Ascending aorta (tissue), 2 donors: ENCODE results near the gene MAP1LC3B2. TPM values are rescaled to one million over a fixed set of nuclear protein-coding genes. Genes with fewer than 3 reads are reported as not detected.

Experiments used
- DNase-seq, 2 donors: peaks; one replicate each; pipeline ENCODE4 v3.0.0-alpha.2; 2019; ENCODE audit warnings: low spot score in 2 of 2
- H3K27ac ChIP-seq, 2 donors: fragments of 200-600 bp; sonication (generic); one replicate each; pipeline ENCODE4 v1.5.1; 2016 to 2017; ENCODE audit warnings: mild to moderate bottlenecking in 1 of 2
- H3K27me3 ChIP-seq: fragments of 200-600 bp; sonication (generic); one replicate; pipeline ENCODE4 v1.5.1; 2017
- H3K36me3 ChIP-seq, 2 donors: fragments of 200-600 bp; sonication (generic); one replicate each; pipeline ENCODE4 v1.5.1; 2016
- H3K4me1 ChIP-seq, 2 donors: fragments of 200-600 bp; sonication (generic); one replicate each; pipeline ENCODE4 v1.5.1; 2016 to 2017; ENCODE audit warnings: mild to moderate bottlenecking in 1 of 2
- H3K4me3 ChIP-seq, 2 donors: fragments of 200-600 bp; sonication (generic); one replicate each; pipeline ENCODE4 v1.5.1; 2016 to 2017; ENCODE audit warnings: mild to moderate bottlenecking in 1 of 2
- H3K9me3 ChIP-seq, 2 donors: fragments of 200-600 bp; sonication (generic); one replicate each; pipeline ENCODE4 v1.5.1; 2016
- CTCF ChIP-seq, 3 experiments: fragments of 200-600 bp in 2 of 3; fragments of 450-650 bp in 1 of 3; sonication (generic) in 2 of 3; IDR thresholded peaks; one replicate each; pipeline ENCODE4 v1.5.1; 2016 to 2019; ENCODE audit warnings: antibody characterized with exemption in 3 of 3, mild to moderate bottlenecking in 1 of 3, moderate library complexity in 1 of 3
- intact Hi-C: fragments of 100-400 bp; cut with DNase I; formaldehyde crosslinking; loops from one replicate; pipeline ENCODE4 v1.15.1; 2023
- total RNA-seq: library from RNA; depleted of rRNA; stranded (reverse); fragments of >200 nt; gene quantifications from one replicate; pipeline ENCODE4 v1.1.0, GENCODE V29; 2016

MAP1LC3B2 gene
- not detected for total RNA-seq

- Histone ChIP-seq H3K4me1 (peaks cover 0 to 2% of the 10 kb centered on the region in 2 donors), H3K27ac (no peak within 1 kb of the TSS), H3K27me3 (no peaks in the 10 kb centered on the region), H3K36me3 (no peaks in the 10 kb centered on the region), H3K9me3 (no peaks in the 10 kb centered on the region), H3K4me3 (no peak within 1 kb of the TSS)
- no peak for DNase-seq
- no peak for TF ChIP-seq CTCF (IDR thresholded peaks at IDR 0.05)
- intact Hi-C loops: no loop called here
Observed at GRCh38 chr12:116559162-116559935, at the start of gene MAP1LC3B2. MAP1LC3B2 (plus strand) TSS chr12:116559381; CDS start chr12:116575943, 16,562 bp downstream.

- Histone ChIP-seq H3K27me3 (no peaks in the 10 kb centered on the region), H3K36me3 (no peaks in the 10 kb centered on the region), H3K27ac (no peak overlapping the region), H3K4me3 (no peak overlapping the region), H3K9me3 (no peaks in the 10 kb centered on the region), H3K4me1 (no peaks in the 10 kb centered on the region)
- intact Hi-C loops: no loop called here
- TF ChIP-seq CTCF (IDR thresholded peaks at IDR 0.05): no peak
- DNase-seq: no peak
Observed at GRCh38 chr12:116513944-116514343, 45.2 kb upstream of the MAP1LC3B2 start.

GRCh38 chr12:116515684-116516083, 43.5 kb upstream of the MAP1LC3B2 start:
- DNase-seq: no peak
- no peak for TF ChIP-seq CTCF (IDR thresholded peaks at IDR 0.05)
- intact Hi-C loops: no loop called here
- Histone ChIP-seq H3K27ac (no peak overlapping the region), H3K4me3 (no peak overlapping the region), H3K9me3 (no peaks in the 10 kb centered on the region), H3K4me1 (no peaks in the 10 kb centered on the region), H3K27me3 (no peaks in the 10 kb centered on the region), H3K36me3 (no peaks in the 10 kb centered on the region)

DNA sequence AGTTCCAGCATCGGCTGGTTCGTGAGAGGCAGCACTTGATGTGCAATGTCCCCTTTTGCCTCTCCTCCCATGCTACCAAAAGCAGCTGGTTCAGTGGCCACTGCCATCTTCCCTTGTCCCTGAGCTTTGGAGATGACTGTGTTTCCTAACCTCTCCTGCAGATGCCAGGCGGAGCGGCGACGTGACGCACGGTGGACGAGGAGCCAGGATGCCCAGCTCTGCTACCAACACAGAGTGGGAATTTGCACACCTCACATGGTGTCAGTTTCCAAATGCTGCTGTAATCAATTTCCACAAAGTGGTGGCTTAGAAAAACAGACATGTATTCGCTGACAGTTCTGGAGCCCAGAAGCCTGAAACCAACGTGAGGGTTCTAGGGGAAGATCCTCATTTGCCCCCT, 42.5 kb upstream of the MAP1LC3B2 start:
- no peak overlapping the region for H3K4me3 ChIP-seq
- intact Hi-C loops: no loop called here

DNA sequence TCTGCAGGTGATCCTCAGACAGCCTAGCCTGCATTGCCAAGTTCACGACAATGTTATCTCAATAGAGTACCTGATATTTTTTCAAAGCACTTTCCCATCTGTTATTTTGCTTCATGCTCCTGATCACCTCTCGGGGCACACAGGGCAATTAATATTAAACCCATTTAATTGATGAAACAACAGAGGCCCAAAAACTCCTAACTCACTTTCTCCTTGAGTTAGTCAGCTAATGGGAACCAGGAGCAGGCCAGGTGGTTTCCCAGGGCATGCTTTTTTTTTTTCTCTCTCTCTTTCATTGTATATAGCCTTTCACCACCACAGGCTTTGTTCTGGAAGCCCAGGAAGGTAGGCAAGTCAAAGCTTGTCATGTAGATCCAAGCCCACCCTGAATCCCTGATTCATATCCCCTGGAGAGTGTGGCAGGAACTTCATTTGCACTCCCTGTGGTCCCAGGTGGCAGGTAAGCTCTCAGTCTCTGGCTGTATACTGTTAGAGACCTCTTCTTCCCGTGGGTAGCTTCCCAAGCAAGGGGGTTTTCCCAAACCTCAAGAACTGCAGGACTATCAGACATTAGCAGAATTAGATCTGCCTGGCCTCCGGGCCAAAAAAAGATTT, 41.6 kb upstream of the MAP1LC3B2 start:
- H3K27me3 ChIP-seq: no peaks in the 10 kb centered on the region
- no peaks in the 10 kb centered on the region for H3K36me3 ChIP-seq
- no peak for TF ChIP-seq CTCF (IDR thresholded peaks at IDR 0.05)
- intact Hi-C loops: no loop called here
- no peak for DNase-seq
- no peak overlapping the region for H3K4me3 ChIP-seq
- no peaks in the 10 kb centered on the region for H3K4me1 ChIP-seq
- no peaks in the 10 kb centered on the region for H3K9me3 ChIP-seq
- no peak overlapping the region for H3K27ac ChIP-seq

More for the DNA sequence above, 42.5 kb upstream of the MAP1LC3B2 start:
- Histone ChIP-seq H3K36me3 (no peaks in the 10 kb centered on the region), H3K27me3 (no peaks in the 10 kb centered on the region), H3K9me3 (no peaks in the 10 kb centered on the region), H3K4me1 (no peaks in the 10 kb centered on the region), H3K27ac (no peak overlapping the region)
- no peak for DNase-seq
- no peak for TF ChIP-seq CTCF (IDR thresholded peaks at IDR 0.05)
